AG09319 (cell line): ENCODE data around the gene CASKIN2.

Experiments used
- DNase-seq: peaks from one replicate; pipeline ENCODE4 v3.0.0-alpha.2; 2010; ENCODE audit warnings: low read depth; ENCODE audit errors: extremely low read depth
- CTCF ChIP-seq: IDR thresholded peaks from 2 replicates; pipeline ENCODE4 v1.5.1; 2011; ENCODE audit warnings: low read depth, mild to moderate bottlenecking, inconsistent platforms, low read length, moderate library complexity

The CASKIN2 gene

DNA sequence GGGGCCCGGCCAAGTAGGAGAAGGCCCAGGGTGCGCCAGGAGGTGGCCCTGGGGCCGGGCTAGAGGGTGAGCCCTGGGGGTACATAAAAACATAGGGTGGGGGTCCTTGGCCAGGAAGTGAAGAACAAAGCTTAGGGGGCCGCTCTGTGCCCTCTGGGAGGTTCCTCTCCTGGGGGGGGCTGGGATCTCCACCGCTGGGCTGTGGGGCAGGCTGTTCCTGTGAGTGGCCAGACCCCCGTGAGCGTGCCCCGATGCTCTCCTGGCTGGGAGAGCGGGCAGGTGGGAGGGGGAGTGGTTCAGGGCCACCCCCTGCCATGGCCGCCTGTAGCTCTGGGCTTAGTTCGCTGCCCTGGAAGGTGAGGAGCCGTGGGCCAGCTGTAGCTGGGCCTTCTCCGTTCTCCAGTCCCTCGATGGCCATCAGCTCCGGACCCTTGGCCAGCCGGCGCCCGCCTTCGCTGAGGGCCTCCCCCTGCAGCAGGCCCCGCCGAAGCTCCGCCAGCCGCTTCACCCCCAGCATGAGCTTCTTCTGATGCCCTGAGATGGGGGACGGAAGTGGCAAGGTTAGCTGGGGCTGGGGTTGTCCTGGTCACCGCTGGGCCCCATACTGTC lies 12.5 kb downstream of the CASKIN2 start:
- DNase-seq: no peak
- TF ChIP-seq CTCF: no peak

GRCh38 chr17:75502072-75502720 lies 13.1 kb downstream of the CASKIN2 start:
- no peak for TF ChIP-seq CTCF
- no peak for DNase-seq

GRCh38 chr17:75501378-75502071 lies 13.8 kb downstream of the CASKIN2 start:
- TF ChIP-seq CTCF: no peak
- no peak for DNase-seq

DNA sequence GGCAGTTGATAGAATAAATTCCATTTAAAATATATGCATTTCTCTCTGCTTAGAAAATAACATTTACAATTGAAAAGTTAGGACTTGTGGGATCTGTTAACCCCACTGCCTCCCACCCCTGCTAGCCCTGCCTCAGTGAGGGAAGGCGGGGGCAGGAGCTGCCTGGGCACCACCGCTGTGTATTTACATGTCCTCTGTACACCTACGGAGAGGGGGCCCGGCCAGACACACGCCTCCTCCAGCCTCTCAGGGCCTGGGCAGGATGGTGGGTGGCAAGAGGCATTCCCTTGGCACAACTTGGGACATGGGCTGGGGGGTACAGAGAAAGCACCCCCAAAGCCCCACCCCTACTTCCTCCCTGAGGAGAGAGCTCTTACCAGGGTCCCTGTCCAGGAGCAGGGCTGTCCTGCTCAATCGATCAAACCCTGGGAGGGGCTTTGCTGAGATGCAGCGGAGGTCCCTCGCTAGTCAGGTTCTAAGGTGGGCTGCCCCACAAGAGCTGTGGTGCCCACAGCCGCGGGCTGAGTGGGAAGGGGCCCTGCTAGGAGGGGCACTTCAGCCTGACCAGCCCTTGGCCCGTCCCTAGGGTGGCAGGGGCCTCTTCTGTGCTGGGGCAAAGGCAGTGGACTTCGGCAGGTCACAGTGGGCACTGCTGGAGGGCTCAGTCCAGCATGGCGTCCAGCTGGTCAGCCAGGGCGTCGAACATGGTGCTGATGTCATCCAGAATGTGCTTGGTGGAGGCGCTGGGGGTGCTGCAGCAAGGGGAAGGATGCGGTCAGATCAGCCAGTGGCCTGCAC lies 14.7 kb downstream of the CASKIN2 start:
- DNase-seq: no peak
- no peak for TF ChIP-seq CTCF

DNA sequence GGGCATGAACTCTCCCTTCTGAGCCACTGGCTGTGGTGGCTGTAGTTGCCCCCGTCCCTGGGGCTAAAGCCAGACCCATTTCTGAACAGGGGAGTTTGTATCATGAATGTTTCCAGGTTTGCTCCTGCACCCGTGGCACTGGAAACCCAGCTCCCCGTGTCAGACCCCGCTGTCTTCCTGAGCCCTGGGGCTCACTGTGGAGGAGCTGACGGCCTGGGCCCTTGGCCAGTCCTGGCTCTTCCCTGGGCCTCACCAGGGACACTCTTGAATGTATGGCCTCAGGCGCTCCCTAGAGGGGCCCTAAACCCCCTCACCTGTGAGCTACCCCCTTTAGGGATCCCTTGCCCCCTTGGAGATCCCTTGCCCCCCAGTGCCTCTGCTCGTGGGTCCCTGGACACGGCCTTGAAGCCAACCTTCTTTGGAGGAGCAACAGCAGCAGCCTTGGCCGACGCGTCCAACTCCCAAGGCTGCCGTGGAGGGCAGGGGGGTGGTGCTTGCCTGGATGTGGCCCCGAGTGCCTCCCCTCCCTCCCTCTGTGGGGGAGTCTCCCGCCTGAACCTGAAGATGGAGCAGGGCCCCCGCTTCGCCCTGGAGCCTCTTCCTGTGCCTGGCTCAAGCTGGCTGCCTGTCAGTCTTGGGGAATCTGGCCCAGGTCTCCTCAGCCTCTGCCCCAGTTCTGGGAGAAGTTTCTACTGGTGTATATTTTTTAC lies 15.9 kb downstream of the CASKIN2 start:
- no peak for TF ChIP-seq CTCF
- no peak for DNase-seq

DNA sequence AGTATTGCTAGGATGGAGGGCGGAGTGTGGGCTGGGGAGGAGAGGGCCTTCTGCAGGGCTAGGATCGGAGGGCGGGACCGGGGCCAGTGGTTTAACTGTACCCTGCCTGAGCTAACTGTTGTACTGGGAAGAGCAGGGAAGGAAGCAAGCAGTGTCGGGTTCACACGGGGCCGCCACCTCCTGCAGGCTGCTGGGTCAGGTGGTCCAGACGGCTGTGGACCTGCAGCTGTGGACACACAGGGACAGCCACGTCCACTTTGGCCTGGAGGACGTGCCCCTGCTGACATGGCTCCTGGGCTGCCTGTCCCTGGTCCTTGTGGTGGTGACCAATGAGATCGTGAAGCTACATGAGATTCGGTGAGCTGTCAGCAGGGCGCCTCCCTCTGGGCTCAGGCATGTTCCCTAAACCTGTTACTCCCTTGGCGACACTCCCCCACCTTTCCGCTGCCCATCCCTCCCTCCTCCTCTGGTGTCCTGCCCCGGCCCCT lies 16.6 kb downstream of the CASKIN2 start:
- no peak for TF ChIP-seq CTCF
- no peak for DNase-seq
